HUES64 (cell line): ENCODE results near the gene CDH26. TPM values are rescaled to one million over a fixed set of nuclear protein-coding genes. Genes with fewer than 3 reads are reported as not detected.

Experiments used
- H3K27ac ChIP-seq: 2 replicates; pipeline ENCODE4 v1.7.0; 2013; ENCODE audit warnings: low read depth, low read length, inconsistent platforms
- H3K27me3 ChIP-seq: 2 replicates; pipeline ENCODE4 v1.6.1; 2013; ENCODE audit warnings: mild to moderate bottlenecking, low read length; ENCODE audit not compliant: insufficient read depth
- H3K36me3 ChIP-seq: 2 replicates; pipeline ENCODE4 v1.6.1; 2013; ENCODE audit warnings: mild to moderate bottlenecking, low read length; ENCODE audit not compliant: insufficient read depth
- H3K4me1 ChIP-seq: 2 replicates; pipeline ENCODE4 v1.6.1; 2013; ENCODE audit warnings: mild to moderate bottlenecking, low read length, moderate library complexity; ENCODE audit not compliant: insufficient read depth
- H3K4me3 ChIP-seq: 2 replicates; pipeline ENCODE4 v1.5.1; 2013; ENCODE audit warnings: mild to moderate bottlenecking, low read length, moderate library complexity
- H3K9ac ChIP-seq: 2 replicates; pipeline ENCODE4 v1.6.1; 2013; ENCODE audit warnings: mild to moderate bottlenecking, low read depth, low read length
- H3K9me3 ChIP-seq: 2 replicates; pipeline ENCODE4 v1.6.1; 2013; ENCODE audit warnings: low read depth, low read length; ENCODE audit not compliant: insufficient read depth
- WGBS: fragments of 150-250, 120-280 bp; methylation state at CpG from one replicate; pipeline ENCODE4 v1.1.7; 2013; ENCODE audit warnings: missing lambda C conversion rate; 5-methylcytosine and 5-hydroxymethylcytosine counted together
- polyA plus RNA-seq, 2 experiments: library from polyadenylated mRNA; stranded (reverse); fragments of 50-300 nt; gene quantifications; one replicate each; pipeline ENCODE4 v1.2.3, GENCODE V29; 2013

The CDH26 gene
- 0.95 TPM for polyA plus RNA-seq (2013, experiment 1 of 2)
- polyA plus RNA-seq (2013, experiment 2 of 2), result 0.70 TPM

GRCh38 chr20:59958123-59958522, at the start of gene CDH26:
TSS of gene CDH26 (plus strand) at chr20:59958423. CDS start at chr20:59958727, 304 bp downstream.
- Histone ChIP-seq H3K27ac (no peak within 1 kb of the TSS), H3K4me1 (no peaks in the 10 kb centered on the region), H3K27me3 (no peaks in the 10 kb centered on the region), H3K36me3 (no peaks in the 10 kb centered on the region), H3K9me3 (no peaks in the 10 kb centered on the region), H3K4me3 (no peak within 1 kb of the TSS), H3K9ac (no peak within 1 kb of the TSS)
- WGBS, result 90% methylated on average over 4 of the region's 5 CpGs

- no peak overlapping the region for H3K9ac ChIP-seq
- WGBS, result 88% methylated on average over 5 of the region's 5 CpGs
- no peaks in the 10 kb centered on the region for H3K27me3 ChIP-seq
- H3K9me3 ChIP-seq, result no peaks in the 10 kb centered on the region
- H3K27ac ChIP-seq, result no peak overlapping the region
- H3K4me3 ChIP-seq, result no peak overlapping the region
- H3K36me3 ChIP-seq, result no peaks in the 10 kb centered on the region
- H3K4me1 ChIP-seq, result no peaks in the 10 kb centered on the region
Observed at GRCh38 chr20:59908855-59909254, 49.4 kb upstream of the CDH26 start.

- 89% methylated on average over 2 of the region's 2 CpGs for WGBS
- Histone ChIP-seq H3K36me3 (no peaks in the 10 kb centered on the region), H3K4me3 (no peak overlapping the region), H3K9ac (no peak overlapping the region), H3K9me3 (no peaks in the 10 kb centered on the region), H3K27ac (no peak overlapping the region), H3K27me3 (no peaks in the 10 kb centered on the region), H3K4me1 (no peaks in the 10 kb centered on the region)
Observed at GRCh38 chr20:59911041-59911440, 47.2 kb upstream of the CDH26 start.

GRCh38 chr20:59912609-59913008, 45.6 kb upstream of the CDH26 start:
- Histone ChIP-seq H3K4me3 (no peak overlapping the region), H3K27ac (no peak overlapping the region), H3K4me1 (no peaks in the 10 kb centered on the region), H3K9ac (no peak overlapping the region), H3K36me3 (no peaks in the 10 kb centered on the region), H3K27me3 (no peaks in the 10 kb centered on the region), H3K9me3 (no peaks in the 10 kb centered on the region)
- 69% methylated on average over 4 of the region's 4 CpGs for WGBS

- Histone ChIP-seq H3K27ac (no peak overlapping the region), H3K4me1 (no peaks in the 10 kb centered on the region), H3K9ac (no peak overlapping the region), H3K36me3 (no peaks in the 10 kb centered on the region), H3K9me3 (no peaks in the 10 kb centered on the region), H3K27me3 (no peaks in the 10 kb centered on the region), H3K4me3 (no peak overlapping the region)
Observed at GRCh38 chr20:59920944-59921343, 37.3 kb upstream of the CDH26 start.

GRCh38 chr20:59923514-59923913, 34.7 kb upstream of the CDH26 start:
- WGBS, result 100% methylated on average over 1 of the region's 1 CpG
- no peak overlapping the region for H3K27ac ChIP-seq

GRCh38 chr20:59925359-59925758, 32.9 kb upstream of the CDH26 start:
- no peaks in the 10 kb centered on the region; the same call in 1 of the 2 replicates for H3K27me3 ChIP-seq
- no peak overlapping the region for H3K4me3 ChIP-seq
- H3K9ac ChIP-seq, result no peak overlapping the region
- peaks cover 2% of the 10 kb centered on the region; the same call in 1 of the 2 replicates for H3K4me1 ChIP-seq
- no CpG with 5 or more reads among the region's 1 CpG for WGBS
- H3K9me3 ChIP-seq, result no peaks in the 10 kb centered on the region
- H3K27ac ChIP-seq, result no peak overlapping the region
- H3K36me3 ChIP-seq, result no peaks in the 10 kb centered on the region

More at GRCh38 chr20:59923514-59923913, 34.7 kb upstream of the CDH26 start:
- no peak overlapping the region for H3K4me3 ChIP-seq
- H3K9ac ChIP-seq, result no peak overlapping the region
- H3K27me3 ChIP-seq, result no peaks in the 10 kb centered on the region; the same call in 1 of the 2 replicates
- no peaks in the 10 kb centered on the region for H3K36me3 ChIP-seq
- no peaks in the 10 kb centered on the region for H3K9me3 ChIP-seq
- peaks cover 2% of the 10 kb centered on the region; the same call in 1 of the 2 replicates for H3K4me1 ChIP-seq

GRCh38 chr20:59925899-59926298, 32.3 kb upstream of the CDH26 start:
- H3K4me1 ChIP-seq, result peaks cover 2% of the 10 kb centered on the region; the same call in 1 of the 2 replicates
- no peaks in the 10 kb centered on the region for H3K9me3 ChIP-seq
- no peaks in the 10 kb centered on the region for H3K36me3 ChIP-seq
- no peak overlapping the region for H3K4me3 ChIP-seq
- no peak overlapping the region for H3K9ac ChIP-seq
- H3K27ac ChIP-seq, result no peak overlapping the region
- no peaks in the 10 kb centered on the region; the same call in 1 of the 2 replicates for H3K27me3 ChIP-seq

- no peaks in the 10 kb centered on the region for H3K9me3 ChIP-seq
- no peak overlapping the region for H3K4me3 ChIP-seq
- no peak overlapping the region for H3K27ac ChIP-seq
- 69% methylated on average over 9 of the region's 9 CpGs for WGBS
- H3K36me3 ChIP-seq, result no peaks in the 10 kb centered on the region
- no peak overlapping the region for H3K9ac ChIP-seq
- H3K27me3 ChIP-seq, result peaks cover 45% of the 10 kb centered on the region
- peaks cover 9% of the 10 kb centered on the region for H3K4me1 ChIP-seq
Observed at GRCh38 chr20:59931511-59932312, 26.5 kb upstream of the CDH26 start.

- Histone ChIP-seq H3K27me3 (peaks cover 53% of the 10 kb centered on the region), H3K4me3 (no peak overlapping the region), H3K9ac (no peak overlapping the region), H3K4me1 (peaks cover 8% of the 10 kb centered on the region), H3K36me3 (no peaks in the 10 kb centered on the region), H3K9me3 (no peaks in the 10 kb centered on the region), H3K27ac (no peak overlapping the region)
- WGBS, result 97% methylated on average over 72 of the region's 72 CpGs
Observed at GRCh38 chr20:59932616-59933295, 25.5 kb upstream of the CDH26 start.

- Histone ChIP-seq H3K36me3 (no peaks in the 10 kb centered on the region), H3K27me3 (peaks cover 59% of the 10 kb centered on the region), H3K4me3 (peak within 1 kb of the TSS; percentile 51), H3K27ac (no peak within 1 kb of the TSS), H3K9ac (peak within 1 kb of the TSS; percentile 41; the same call in 1 of the 2 replicates), H3K9me3 (no peaks in the 10 kb centered on the region), H3K4me1 (peaks cover 6% of the 10 kb centered on the region; the same call in 1 of the 2 replicates)
- WGBS, result 79% methylated on average over 61 of the region's 65 CpGs
Observed at GRCh38 chr20:59933296-59933848, 24.9 kb upstream of the CDH26 start, which contains the start of gene SYCP2. TSS of gene SYCP2 (minus strand) at chr20:59933637. CDS start at chr20:59922413, 11,224 bp downstream.
